H9 (cell line): Measurements from ENCODE around the gene TMEM171. TPM values are rescaled to one million over a fixed set of nuclear protein-coding genes. Genes with fewer than 3 reads are reported as not detected.

Source experiments
- DNase-seq: peaks from one replicate; pipeline ENCODE4 v3.0.0-alpha.2; 2017
- H2AFZ ChIP-seq: one replicate; pipeline ENCODE4 v1.6.1; 2013; ENCODE audit warnings: mild to moderate bottlenecking, low read length, control low read depth, moderate library complexity
- H2AK5ac ChIP-seq: 2 replicates; pipeline ENCODE4 v1.6.1; 2013; ENCODE audit warnings: low read length, control low read depth, mixed read lengths; ENCODE audit not compliant: insufficient read length
- H2BK120ac ChIP-seq: one replicate; pipeline ENCODE4 v1.6.1; 2013; ENCODE audit warnings: low read depth, mild to moderate bottlenecking, low read length, control low read depth, inconsistent platforms; ENCODE audit not compliant: poor library complexity, severe bottlenecking
- H2BK12ac ChIP-seq: 2 replicates; pipeline ENCODE4 v1.6.1; 2013; ENCODE audit warnings: low read length, control low read depth, mixed read lengths, low read depth; ENCODE audit not compliant: insufficient read length
- H2BK15ac ChIP-seq: 2 replicates; pipeline ENCODE4 v1.6.1; 2013; ENCODE audit warnings: low read depth, low read length, control low read depth
- H2BK20ac ChIP-seq: one replicate; pipeline ENCODE4 v1.6.1; 2013; ENCODE audit warnings: low read depth, mild to moderate bottlenecking, low read length, control low read depth, inconsistent platforms; ENCODE audit not compliant: poor library complexity, severe bottlenecking
- H2BK5ac ChIP-seq: 2 replicates; pipeline ENCODE4 v1.6.1; 2013; ENCODE audit warnings: low read length, control low read depth, mixed read lengths; ENCODE audit not compliant: insufficient read length
- H3K14ac ChIP-seq: 2 replicates; pipeline ENCODE4 v1.6.1; 2013; ENCODE audit warnings: low read length, control low read depth; ENCODE audit not compliant: insufficient read depth
- H3K18ac ChIP-seq: 2 replicates; pipeline ENCODE4 v1.6.1; 2013; ENCODE audit warnings: low read depth, mild to moderate bottlenecking, mixed read lengths, low read length, control low read depth; ENCODE audit not compliant: insufficient read length
- H3K23ac ChIP-seq: 2 replicates; pipeline ENCODE4 v1.6.1; 2013; ENCODE audit warnings: low read length, control low read depth, mixed read lengths, low read depth; ENCODE audit not compliant: insufficient read length
- H3K23me2 ChIP-seq: 2 replicates; pipeline ENCODE4 v1.6.1; 2013; ENCODE audit warnings: low read depth, mild to moderate bottlenecking, mixed read lengths, low read length, control low read depth; ENCODE audit not compliant: insufficient read length, poor library complexity, severe bottlenecking
- H3K27ac ChIP-seq: 2 replicates; pipeline ENCODE4 v1.5.1; 2013; ENCODE audit warnings: low read length, control low read depth, mixed read lengths, low read depth; ENCODE audit not compliant: insufficient read length
- H3K27me3 ChIP-seq: 2 replicates; pipeline ENCODE4 v1.6.1; 2013; ENCODE audit warnings: low read length, control low read depth, inconsistent platforms; ENCODE audit not compliant: insufficient read depth
- H3K4ac ChIP-seq: 2 replicates; pipeline ENCODE4 v1.6.1; 2013; ENCODE audit warnings: low read depth, mild to moderate bottlenecking, control low read depth, inconsistent platforms, low read length, moderate library complexity
- H3K4me1 ChIP-seq: 2 replicates; pipeline ENCODE4 v1.6.1; 2013; ENCODE audit warnings: low read length, control low read depth, inconsistent platforms; ENCODE audit not compliant: insufficient read depth
- H3K4me2 ChIP-seq: 2 replicates; pipeline ENCODE4 v1.6.1; 2013; ENCODE audit warnings: low read length, control low read depth, mixed read lengths; ENCODE audit not compliant: insufficient read length, insufficient read depth
- H3K56ac ChIP-seq: 2 replicates; pipeline ENCODE4 v1.6.1; 2013; ENCODE audit warnings: low read depth, mild to moderate bottlenecking, mixed read lengths, low read length, control low read depth; ENCODE audit not compliant: insufficient read length
- H3K79me1 ChIP-seq: 2 replicates; pipeline ENCODE4 v1.6.1; 2013; ENCODE audit warnings: low read depth, mild to moderate bottlenecking, moderate library complexity, low read length, control low read depth, inconsistent platforms; ENCODE audit not compliant: insufficient read depth, poor library complexity, severe bottlenecking
- H3K79me2 ChIP-seq: 2 replicates; pipeline ENCODE4 v1.6.1; 2013; ENCODE audit warnings: low read length, control low read depth, inconsistent platforms; ENCODE audit not compliant: insufficient read depth
- H3K9ac ChIP-seq: 2 replicates; pipeline ENCODE4 v1.6.1; 2013; ENCODE audit warnings: low read length, control low read depth, mixed read lengths; ENCODE audit not compliant: insufficient read length; ENCODE audit errors: extremely low read depth
- H3K9me3 ChIP-seq: one replicate; pipeline ENCODE4 v1.6.1; 2013; ENCODE audit warnings: low read depth, low read length, inconsistent platforms; ENCODE audit not compliant: control insufficient read depth
- H3T11ph ChIP-seq: one replicate; pipeline ENCODE4 v1.6.1; 2013; ENCODE audit warnings: mild to moderate bottlenecking, low read length, control low read depth, inconsistent platforms
- H4K20me1 ChIP-seq: one replicate; pipeline ENCODE4 v1.6.1; 2013; ENCODE audit not compliant: control insufficient read depth, insufficient read length, insufficient read depth
- H4K5ac ChIP-seq: 2 replicates; pipeline ENCODE4 v1.6.1; 2013; ENCODE audit warnings: low read depth, mild to moderate bottlenecking, mixed read lengths, low read length, control low read depth; ENCODE audit not compliant: insufficient read length
- H4K8ac ChIP-seq: replicated peaks from 2 replicates; pipeline ENCODE4 v1.6.1; 2013; ENCODE audit warnings: low read length, control low read depth, mixed read lengths, low read depth; ENCODE audit not compliant: insufficient read length
- H4K91ac ChIP-seq: 2 replicates; pipeline ENCODE4 v1.6.1; 2013; ENCODE audit warnings: low read depth, mild to moderate bottlenecking, moderate library complexity, mixed read lengths, low read length, control low read depth; ENCODE audit not compliant: insufficient read length
- H3K27ac Mint-ChIP-seq, 3 experiments: 2 replicates in 2 of 3; 3 replicates in 1 of 3; pipeline ENCODE4 v1.8.0; 2020 to 2021; ENCODE audit warnings: mixed read lengths in 3 of 3, mild to moderate bottlenecking in 1 of 3, moderate library complexity in 1 of 3
- H3K27me3 Mint-ChIP-seq: 2 replicates; pipeline ENCODE4 v1.8.0; 2021; ENCODE audit warnings: low read depth, mild to moderate bottlenecking, moderate library complexity, mixed read lengths
- H3K36me3 Mint-ChIP-seq, 3 experiments: 2 replicates in 2 of 3; 3 replicates in 1 of 3; pipeline ENCODE4 v1.8.0; 2020 to 2021; ENCODE audit warnings: low read depth in 3 of 3, mixed read lengths in 3 of 3; ENCODE audit not compliant: insufficient read depth in 1 of 3
- H3K4me1 Mint-ChIP-seq, 2 experiments: 2 replicates each; pipeline ENCODE4 v1.8.0; 2020; ENCODE audit warnings: mixed read lengths in 2 of 2
- H3K4me3 Mint-ChIP-seq, 2 experiments: 2 replicates in 1 of 2; 3 replicates in 1 of 2; pipeline ENCODE4 v1.8.0; 2020 to 2021; ENCODE audit warnings: mild to moderate bottlenecking in 2 of 2, mixed read lengths in 2 of 2, moderate library complexity in 1 of 2
- H3K9me3 Mint-ChIP-seq, 2 experiments: 2 replicates in 1 of 2; 3 replicates in 1 of 2; pipeline ENCODE4 v1.8.0; 2020; ENCODE audit warnings: mild to moderate bottlenecking in 2 of 2, mixed read lengths in 2 of 2, moderate library complexity in 1 of 2
- WGBS: extraction: QIAGEN DNeasy Blood & Tissue Kit; methylation state at CpG from one replicate; pipeline ENCODE4 v1.1.7; 2013; ENCODE audit warnings: missing lambda C conversion rate, low lambda C conversion rate, mixed read lengths; ENCODE audit not compliant: insufficient read length; ENCODE audit errors: extremely low coverage; 5-methylcytosine and 5-hydroxymethylcytosine counted together
- total RNA-seq: library from RNA; stranded (reverse); gene quantifications from 2 replicates; pipeline ENCODE4 v1.2.1, GENCODE V29; 2021
- TF ChIP-seq, protein P1 (sequence below): fragments of 200-600 bp; sonication (generic); conservative IDR thresholded peaks from 3 replicates; pipeline ENCODE4 v1.8.0; 2021; ENCODE audit warnings: antibody characterized with exemption, mild to moderate bottlenecking

Gene TMEM171
- total RNA-seq, 1 experiment from 2014 or later: 0.42 TPM

DNA sequence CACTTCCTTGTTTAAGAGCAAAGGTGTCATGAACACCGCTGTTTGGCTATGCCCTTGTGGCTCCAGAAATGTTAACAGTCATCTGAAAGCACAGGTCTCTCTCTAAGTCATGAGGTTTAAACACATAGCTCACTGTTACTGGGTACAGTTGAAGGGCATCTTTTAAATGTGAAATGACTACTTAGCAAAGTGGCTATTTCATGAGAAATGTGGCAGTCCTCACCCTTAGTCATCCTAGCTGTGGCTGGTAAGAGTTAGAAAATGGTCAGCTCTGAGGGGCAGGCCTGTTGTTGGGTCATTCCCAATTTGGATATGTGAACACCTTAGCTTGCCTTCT, 24.2 kb upstream of the TMEM171 start:
- Histone ChIP-seq H3K14ac (no peak overlapping the region), H4K20me1 (no peaks in the 10 kb centered on the region), H2BK12ac (no peak overlapping the region), H3T11ph (no peak overlapping the region), H3K23me2 (no peaks in the 10 kb centered on the region), H3K79me1 (no peaks in the 10 kb centered on the region), H3K4me1 (no peaks in the 10 kb centered on the region), H4K8ac (no peak overlapping the region), H3K27ac (no peak overlapping the region), H2BK5ac (no peak overlapping the region), H3K4ac (no peak overlapping the region), H2BK20ac (no peak overlapping the region), H4K91ac (no peak overlapping the region), H3K79me2 (no peaks in the 10 kb centered on the region), H3K9me3 (no peaks in the 10 kb centered on the region), H3K4me2 (no peak overlapping the region), H3K56ac (no peak overlapping the region), H4K5ac (no peak overlapping the region), H2AFZ (no peak overlapping the region), H2AK5ac (no peak overlapping the region), H3K27me3 (no peaks in the 10 kb centered on the region), H2BK120ac (no peak overlapping the region), H3K18ac (no peak overlapping the region), H3K9ac (no peak overlapping the region), H3K23ac (no peak overlapping the region), H2BK15ac (no peak overlapping the region)
- Mint-ChIP-seq H3K4me3 (no peak overlapping the region), H3K27me3 (no peaks in the 10 kb centered on the region), H3K36me3 (peaks cover 0 to 10% (median 0%) of the 10 kb centered on the region in 3 experiments; a peak in 2 of 7 replicates), H3K9me3 (peaks cover 15% of the 10 kb centered on the region in 2 experiments), H3K4me1 (no peaks in the 10 kb centered on the region), H3K27ac (no peak overlapping the region)
- WGBS: no CpG with 5 or more reads among the region's 1 CpG
- no peak for DNase-seq
- TF ChIP-seq, protein P1, sequence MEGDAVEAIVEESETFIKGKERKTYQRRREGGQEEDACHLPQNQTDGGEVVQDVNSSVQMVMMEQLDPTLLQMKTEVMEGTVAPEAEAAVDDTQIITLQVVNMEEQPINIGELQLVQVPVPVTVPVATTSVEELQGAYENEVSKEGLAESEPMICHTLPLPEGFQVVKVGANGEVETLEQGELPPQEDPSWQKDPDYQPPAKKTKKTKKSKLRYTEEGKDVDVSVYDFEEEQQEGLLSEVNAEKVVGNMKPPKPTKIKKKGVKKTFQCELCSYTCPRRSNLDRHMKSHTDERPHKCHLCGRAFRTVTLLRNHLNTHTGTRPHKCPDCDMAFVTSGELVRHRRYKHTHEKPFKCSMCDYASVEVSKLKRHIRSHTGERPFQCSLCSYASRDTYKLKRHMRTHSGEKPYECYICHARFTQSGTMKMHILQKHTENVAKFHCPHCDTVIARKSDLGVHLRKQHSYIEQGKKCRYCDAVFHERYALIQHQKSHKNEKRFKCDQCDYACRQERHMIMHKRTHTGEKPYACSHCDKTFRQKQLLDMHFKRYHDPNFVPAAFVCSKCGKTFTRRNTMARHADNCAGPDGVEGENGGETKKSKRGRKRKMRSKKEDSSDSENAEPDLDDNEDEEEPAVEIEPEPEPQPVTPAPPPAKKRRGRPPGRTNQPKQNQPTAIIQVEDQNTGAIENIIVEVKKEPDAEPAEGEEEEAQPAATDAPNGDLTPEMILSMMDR: no peak
